NCI-H1092 treated with DMSO at 0.1 percent for 48 hours (cell line): Measurements from ENCODE around the gene NHS.
A peak's percentile ranks its signal among the peaks of the same experiment; 100 is the strongest.

Experiments used
- DNase-seq: peaks from one replicate; lab custom pipeline; 2025; lab: John Stamatoyannopoulos, UW

The NHS gene

DNA sequence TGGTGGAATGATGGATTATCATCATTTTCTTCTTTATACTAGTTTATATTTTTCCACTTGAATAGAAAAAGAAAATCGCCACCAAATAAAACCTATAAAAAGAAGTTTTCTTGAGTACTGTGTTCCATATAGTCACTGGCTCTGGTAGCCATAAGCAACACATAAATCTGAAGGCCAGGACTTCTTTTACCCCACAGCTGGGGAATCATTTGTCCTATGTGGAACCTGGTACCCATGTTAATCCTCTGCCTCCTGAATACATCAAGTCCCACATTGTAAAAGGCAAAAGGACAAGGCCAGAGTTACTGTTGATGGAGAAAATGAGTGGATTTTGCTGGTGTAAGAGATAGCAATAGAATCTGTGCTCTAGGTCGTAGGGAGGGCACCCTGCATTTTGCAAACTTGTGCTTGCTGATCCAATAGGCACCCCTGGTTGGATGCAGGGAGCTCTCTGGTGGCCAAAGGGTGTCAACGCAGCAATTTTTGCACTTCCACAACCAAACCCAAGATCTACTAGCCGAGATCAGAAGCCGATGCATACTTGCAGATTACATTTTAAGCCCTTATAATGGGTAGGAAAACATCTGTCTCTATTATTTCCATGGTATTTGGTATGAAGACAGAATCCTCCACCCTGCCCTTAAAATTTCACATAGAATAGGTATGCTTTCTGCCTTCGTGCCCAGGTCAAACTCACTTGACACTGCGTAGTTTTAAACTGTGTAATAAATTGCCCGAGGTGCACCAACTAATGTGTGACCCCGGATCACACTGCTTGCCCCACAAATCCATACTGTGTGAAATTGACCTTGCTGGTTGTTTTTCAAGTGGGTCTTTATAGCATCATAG lies 216.1 kb downstream of the NHS start:
- peak; percentile 68 for DNase-seq

DNA sequence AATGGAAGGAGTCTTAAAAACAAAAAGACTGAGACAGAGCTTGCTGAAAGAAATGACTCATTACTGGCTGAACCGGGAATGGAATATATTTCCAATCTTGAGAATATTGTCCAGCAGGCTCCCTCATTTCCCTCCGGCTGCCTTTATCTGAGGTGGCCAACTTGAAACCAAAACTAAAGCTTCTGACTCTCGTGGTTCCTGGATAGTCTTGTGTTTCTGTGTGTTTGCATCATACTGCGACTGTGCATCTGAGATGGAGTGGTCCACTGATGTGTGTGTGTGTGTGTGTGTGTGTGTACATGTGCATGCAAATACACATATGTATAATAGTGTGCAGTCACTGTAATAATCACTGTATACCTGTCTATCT lies 216.7 kb downstream of the NHS start:
- no peak for DNase-seq

DNA sequence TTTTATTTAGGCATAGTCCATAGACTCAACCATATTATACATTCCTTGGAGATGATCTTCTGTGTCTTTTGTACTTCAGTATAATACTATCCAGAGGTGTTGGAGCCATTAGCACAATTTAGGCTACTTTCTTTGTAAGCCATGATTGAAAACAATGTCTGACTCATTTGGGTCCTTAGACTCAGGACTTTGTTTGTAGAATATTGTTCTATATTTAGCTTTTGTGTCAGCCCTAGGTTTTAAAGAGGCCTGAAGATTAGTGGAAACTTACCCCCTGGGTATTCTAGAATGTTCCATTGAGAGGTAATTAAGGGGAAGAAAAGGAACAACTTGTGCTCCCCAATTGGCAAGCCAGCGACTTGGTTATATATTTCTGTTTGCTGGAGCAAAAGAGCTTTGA lies 217.1 kb downstream of the NHS start:
- DNase-seq, result no peak

DNA sequence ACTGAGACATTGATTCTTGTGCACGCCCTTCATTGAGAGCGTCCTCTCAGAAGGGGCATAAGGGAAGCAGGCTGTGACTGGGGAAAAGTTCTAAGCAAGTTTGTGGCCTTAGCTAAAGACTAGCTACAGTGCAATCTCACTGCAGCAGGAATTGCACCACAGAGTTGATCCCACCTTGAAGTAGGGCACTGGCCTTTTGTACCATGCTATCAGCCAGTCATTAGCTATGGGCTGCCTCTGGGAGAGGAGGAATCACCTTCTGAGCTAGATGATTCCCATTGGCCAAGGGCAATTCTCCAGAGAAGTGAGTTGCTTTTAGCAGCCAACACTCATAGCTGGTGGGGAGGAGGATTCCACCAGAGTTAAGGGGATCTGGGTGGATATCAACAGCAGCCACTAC lies 219.7 kb downstream of the NHS start:
- DNase-seq, result no peak

DNA sequence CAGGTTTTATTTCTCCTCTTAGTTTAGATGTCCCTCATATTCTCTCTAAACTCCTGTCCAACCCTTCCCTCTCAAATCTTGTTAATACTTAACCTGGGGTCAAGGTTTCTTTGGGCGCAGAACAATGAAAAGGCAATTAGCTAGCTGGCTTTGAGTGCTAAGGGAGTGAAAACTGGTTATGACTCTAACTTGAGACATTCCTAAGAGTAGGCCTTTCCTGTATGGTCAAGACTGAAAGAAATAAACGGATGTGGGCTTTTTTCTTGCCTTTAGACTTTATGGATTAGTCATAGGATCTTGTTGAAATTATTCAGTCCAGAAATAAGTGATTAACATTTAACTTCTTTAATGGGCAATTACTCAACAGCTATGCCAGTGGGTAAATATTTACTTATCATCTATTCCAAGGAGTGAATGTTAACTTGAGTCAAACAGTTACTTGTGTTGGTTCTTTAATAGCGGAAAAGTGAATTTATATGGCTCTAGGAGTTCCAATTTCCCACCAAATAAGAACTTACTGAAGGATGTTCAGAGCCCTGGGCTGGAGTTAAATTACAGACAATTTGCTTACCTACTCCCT lies 220.5 kb downstream of the NHS start:
- DNase-seq, result no peak

DNA sequence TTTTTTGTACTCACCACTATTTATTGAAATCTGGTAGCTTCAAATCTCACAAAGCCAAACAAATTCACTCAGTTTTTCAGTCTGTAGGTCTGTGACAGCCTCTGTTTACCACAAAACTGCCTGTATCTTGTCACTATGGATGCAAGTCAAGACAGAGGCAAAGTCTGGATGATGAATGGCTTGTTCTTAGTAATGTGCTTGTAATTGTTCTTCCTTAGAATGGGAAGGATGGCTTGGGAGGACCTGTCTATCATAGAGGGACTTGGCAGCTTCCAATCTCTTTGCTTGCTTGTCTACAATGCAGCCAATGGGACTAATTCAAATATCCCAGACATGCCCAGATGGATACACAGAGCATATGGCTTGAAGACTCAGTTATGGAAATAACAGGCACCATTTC lies 221.1 kb downstream of the NHS start:
- DNase-seq, result no peak

DNA sequence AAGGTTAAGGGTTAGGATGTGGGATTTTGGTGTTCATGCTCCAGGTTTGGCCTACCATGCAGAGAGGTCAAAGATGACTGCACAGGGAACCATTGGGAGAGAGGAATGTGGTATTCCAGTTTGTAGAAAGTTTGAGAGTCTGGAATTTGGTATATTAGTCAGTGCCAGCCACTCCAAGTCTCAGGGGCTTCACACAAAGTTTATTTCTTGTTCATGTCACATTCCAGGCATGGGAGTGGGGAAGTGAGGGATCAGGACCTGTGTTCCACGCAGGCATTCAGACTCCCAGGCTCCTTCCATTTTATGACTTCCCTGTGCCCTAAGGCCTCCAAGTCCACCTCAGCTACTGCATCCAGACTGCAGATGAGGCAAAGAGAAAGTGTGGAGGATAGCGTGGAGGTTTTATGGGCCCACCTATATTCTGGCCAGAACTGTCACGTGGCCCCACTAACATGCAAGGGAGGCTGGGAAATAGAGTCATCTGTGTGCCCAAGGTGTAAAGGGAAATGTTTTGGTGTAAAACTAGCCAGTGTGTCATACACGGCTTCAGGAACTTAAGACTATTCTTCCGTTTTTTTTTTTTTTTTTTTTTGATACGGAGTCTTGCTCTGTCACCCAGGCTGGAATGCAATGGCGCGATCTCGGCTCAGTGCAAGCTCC lies 221.7 kb downstream of the NHS start:
- no peak for DNase-seq

DNA sequence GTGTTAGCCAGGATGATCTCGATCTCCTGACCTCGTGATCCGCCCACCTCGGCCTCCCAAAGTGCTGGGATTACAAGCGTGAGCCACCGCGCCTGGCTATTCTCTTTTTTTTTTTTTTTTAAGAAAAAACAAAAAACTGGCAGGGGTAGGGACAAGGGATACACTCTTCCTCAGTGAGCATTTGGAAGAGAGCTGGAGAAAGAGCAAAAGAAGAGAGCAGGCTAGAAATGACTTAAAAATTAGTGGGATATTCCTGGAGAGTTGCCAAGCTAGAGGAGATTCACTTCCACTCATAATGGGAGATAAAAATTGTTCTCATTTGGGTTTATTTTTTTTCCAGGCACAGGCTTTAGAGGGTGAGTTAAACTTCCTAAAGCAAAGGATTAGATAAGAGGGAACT lies 222.3 kb downstream of the NHS start:
- DNase-seq, result no peak

DNA sequence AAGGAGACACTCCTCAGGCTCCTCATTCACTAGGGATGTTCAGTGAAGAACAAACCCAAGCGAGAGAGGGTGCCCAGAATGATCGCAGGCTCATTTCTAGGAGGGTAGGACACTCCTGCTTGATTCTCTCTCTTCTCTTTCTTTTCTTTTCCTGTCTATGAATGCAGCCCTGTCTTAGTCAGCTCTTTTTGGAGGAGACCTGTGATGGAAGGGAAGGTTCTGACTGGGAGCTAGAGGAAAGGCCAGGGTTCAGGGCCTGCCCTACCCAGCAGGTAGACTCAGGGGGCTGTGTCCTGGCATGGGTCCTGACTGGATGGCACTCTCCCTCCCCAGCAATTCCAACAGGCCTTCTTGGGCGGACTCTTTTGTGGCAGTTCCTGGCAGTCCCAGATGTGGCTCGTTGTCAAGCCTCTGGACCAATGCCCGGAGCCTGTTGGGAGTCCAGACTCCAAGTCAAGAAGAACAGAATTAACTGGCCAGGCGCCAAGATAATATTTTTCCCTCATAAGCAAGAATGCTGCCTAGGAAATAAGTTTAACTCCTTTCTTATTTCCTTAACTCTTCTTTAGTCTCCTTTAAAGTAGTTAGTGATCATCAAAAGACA lies 222.9 kb downstream of the NHS start:
- DNase-seq, result peak; percentile 77

DNA sequence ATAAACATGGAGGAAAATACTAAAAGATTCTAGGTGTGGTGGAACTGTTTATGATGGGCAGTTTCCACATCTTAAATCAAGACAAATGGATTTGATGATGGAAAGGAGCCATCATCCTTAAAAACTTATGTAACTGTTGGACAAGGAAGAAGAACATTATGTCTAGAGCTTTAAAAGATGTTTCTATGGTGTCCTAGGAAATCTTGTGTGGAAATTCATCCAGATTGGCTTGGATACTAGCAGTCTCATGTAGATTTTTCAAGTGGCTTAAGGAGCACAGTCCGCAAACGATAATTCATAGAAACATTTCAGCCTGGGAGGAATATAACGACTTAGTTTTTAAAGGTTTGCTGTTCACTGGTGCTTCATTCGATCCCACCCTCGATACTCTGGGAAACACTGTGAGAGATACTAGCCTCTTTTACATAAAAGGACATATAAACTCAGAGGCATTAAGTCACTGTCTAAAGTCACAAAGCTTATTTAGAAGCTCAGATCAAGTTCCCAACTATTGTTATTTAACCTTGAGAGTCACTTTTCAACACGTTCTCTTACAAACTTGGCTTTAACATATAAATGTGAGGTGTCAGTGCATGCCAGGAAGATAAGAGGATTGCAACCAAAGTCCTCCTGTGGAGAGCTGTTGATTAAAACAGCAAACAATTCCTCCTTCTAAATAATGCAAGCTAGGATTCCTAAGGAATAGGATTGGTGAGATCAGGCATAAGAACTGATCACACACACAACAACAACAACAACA lies 226.6 kb downstream of the NHS start:
- no peak for DNase-seq

DNA sequence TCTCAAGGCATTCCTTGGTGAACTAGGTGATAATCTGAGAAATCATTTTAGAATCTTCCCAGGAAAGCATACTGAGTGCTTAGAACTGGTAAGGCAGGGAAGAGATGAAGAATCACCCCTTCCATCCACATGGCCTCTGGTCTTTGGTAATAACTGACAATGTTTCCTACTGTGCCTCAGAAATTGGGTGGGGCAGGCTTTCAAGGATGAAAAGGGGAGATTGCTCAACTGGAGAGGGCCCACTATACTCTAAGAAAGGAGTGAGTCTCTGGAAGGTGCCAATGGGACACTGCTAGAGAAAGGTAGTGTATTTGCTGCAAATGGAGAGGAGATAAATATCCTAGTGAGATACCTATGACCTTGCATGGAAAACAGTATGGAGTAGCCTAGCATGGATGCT lies 227.2 kb downstream of the NHS start:
- no peak for DNase-seq

DNA sequence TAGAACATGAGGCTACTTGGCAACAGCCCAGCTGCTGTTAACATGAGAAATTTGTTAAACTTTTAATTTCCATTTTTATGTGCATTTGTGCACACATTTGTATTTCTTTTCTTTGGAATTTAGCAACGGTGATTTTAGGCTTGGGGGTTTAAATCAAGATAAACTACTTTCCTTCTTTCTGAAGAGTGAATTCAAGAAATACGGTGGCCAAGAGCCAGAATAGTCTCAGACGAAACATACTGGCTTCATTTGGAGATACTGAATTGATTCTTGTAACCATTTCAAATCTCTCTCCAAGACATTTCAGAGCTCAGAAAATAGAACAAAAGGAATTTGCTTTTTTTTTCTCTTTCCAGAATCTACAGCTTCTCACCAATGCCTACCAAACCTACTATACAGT lies 228.2 kb downstream of the NHS start:
- DNase-seq, result no peak

DNA sequence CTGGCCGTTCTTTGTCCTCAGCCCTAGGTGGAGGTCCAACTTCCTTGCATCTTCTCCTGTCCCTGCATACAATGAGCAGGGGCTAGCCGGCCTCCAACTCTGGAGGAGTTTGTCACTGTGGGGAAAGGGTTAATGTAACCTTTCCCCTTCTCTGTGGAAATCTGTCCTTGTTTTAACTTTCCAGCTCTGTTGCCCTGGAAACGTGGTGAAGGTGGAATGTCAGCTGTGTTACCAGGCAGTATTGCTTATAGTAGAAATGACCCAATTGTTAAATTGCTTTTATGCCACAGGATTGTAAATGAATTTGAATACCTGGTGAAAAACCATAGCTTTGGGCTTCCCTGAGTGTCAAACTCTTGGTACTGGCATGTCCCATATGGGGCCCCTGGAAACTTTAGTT lies 230.7 kb downstream of the NHS start:
- no peak for DNase-seq

DNA sequence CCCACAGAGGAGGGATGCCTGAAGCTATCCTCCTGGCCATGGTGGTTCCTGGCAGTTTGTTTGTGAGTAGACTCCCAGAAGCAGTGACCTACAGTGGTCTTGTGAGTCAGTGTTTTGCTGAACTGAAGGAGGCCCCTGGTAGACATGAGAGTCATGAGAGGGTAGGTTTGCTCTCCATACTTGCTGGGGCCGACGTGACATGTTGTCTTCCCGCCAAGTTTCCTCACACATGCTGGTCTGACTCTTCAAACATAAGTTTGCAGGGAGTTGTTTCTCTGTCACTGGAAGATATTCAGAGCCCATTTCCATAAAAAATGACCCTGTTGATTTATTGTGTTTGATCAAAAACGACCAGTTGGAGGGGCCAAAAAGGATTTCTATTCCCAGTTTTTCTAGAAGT lies 231.2 kb downstream of the NHS start:
- DNase-seq, result no peak

DNA sequence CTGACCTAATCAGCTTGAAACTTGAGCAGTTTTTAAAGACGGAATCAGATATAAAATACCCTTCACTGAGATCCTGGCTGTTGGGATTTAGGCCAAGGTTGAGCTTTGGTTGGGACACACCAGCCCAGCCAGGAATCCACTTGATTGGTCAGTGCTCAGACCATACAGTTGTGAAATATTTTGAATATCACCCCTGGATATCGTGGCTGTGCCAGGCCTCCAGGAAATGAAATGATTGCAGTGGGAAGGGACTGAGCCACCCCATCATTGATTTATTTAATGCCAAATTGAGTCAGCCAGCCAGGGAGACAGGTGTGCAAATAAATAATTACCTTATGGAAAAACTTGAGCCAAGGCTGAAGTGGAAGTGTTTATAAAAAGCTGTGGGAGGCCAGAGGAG lies 233.9 kb downstream of the NHS start:
- peak; percentile 92 for DNase-seq

DNA sequence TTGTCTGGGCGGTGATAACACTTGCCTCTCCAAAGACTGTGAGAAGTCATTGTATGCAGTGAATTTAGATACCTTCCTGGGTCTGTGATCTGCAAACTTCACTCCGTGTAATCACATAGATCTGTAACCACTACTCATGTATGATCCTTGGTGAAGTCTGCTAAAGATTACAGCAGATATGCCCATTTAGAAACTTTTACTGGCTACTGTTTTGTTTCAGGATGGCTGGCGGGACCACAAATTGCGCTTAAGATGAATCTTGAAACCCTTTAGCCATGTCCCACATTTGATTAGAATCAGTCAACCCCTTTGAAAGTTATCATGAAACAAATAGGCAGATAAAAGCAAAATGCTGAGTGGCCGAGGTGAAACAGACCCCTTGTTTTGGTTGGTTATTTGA lies 235.8 kb downstream of the NHS start:
- DNase-seq, result no peak

DNA sequence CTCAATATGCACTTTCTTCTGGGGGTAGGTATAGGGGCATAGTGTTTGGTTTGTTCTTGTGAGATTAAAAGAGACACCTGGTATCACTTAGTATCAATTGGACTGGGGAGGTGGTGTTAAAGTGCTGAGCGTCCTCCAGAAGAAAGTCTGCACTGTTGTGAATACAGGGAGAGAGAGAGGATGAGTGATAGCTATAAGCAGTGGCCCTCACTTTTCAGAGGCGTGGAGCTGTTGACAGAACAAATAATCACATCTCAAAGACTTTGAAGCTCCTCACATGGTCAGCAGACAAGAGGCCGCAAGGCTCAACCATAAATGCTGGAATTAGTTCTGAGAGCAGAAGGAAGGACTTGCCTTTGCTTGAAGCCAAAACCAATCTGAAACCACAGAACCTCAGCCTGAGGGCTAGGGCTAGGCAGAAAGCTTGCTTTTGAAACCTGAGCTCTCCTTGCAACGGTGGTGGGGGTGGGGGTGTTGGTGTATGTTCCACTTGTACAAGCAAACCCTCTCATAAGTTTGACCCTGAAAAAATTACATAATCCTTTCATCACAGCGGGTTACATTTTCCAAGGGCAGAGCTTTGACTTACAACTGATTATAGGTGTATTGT lies 239.1 kb downstream of the NHS start:
- DNase-seq, result peak; percentile 53

DNA sequence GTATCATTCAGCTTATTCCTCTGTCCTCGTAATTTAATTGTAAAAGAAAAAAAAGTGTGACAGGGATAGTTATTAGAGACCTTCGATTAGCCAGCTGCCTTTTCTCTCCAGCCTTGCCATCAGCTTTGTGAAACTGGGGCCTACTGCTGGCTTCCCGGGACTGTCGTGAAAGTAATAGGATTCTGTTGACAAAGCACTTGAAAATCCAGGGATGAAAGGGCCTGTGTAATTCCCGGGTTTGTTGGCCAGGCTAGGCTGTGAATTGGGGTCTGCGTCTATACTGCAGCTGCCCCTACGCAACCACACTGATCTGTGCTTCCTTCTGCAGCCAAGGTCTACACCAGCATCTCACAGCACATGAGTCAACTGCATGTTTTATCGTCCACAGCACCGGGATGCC lies 241.9 kb downstream of the NHS start:
- peak; percentile 95 for DNase-seq

DNA sequence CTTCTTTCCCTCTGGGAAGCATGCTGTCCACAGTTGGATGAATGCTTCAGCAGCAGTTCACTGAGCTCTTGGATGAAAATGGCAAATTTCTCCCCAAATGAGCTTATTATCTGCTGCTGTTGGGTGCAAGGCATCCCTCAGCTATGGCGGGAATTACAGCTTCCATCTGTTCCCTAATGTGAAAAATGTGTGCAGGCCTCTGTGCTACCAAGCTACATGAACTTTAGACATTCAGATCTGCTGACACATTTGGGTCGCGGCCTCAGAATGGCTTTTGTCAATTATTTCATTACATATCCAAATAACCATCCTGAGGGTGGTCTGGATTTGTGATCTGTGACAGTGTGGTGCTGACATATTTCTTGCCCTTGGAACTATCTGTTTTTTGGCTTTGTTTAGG lies 242.8 kb downstream of the NHS start:
- DNase-seq, result peak; percentile 50

DNA sequence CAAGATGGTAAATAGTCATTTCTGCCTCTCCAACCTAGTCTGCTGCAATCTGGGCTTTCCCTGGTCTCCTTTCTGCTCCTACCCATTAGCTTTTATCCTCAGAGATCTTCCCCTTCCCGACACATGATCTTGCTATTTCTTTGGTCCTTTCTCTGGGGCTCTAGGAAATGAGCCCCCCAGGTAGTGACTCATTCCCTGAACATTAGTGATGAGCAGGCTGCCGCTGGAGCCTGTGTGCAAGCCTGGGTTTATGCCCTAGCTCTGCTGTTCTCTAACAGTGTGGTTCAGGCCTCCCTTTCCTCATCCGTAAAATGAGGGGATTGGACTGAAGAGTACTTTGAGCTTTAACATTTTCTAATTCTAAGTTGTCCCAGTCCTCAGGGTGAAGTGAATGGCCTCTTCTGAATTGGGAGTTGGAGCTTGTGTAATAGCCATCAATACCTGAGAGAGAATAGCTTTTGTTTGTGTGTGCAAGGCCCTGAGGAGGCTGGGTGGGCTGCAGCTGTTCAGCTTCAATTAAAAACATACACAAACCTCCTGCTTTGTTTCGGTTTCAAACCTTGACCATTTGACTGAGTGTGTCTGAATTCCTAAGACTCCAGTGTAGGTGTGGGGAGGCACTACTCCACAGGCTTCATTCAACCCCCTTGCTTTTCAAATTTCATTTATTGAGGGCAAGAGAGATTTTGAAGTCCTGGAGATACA lies 246.7 kb downstream of the NHS start:
- DNase-seq, result peak; percentile 41

DNA sequence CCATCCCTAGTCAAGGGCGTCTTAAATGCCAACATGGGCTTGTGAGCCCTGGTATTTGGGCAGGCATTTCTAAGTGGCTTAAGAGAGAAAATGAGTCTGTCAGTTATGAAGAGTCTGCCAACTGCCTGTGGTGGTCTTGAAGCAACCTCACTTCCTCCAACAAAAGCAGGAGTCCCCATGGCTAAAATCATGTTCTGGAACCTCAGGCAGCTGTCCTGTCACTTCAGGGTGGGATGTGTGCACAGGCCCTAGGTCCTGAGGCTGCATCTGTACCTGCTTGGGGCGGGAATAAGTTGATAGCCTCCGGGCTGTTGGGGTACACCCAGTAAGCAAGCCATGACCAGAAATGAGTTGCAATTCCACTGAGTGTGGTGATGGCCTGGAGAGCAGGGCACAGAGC lies 247.3 kb downstream of the NHS start:
- no peak for DNase-seq
